Measurements from ENCODE around the gene RSPO3. TPM values are rescaled to one million over a fixed set of nuclear protein-coding genes. Genes with fewer than 3 reads are reported as not detected.

Gene RSPO3
- total RNA-seq, 1 donor from 2014 or later = 8.0 TPM

DNA sequence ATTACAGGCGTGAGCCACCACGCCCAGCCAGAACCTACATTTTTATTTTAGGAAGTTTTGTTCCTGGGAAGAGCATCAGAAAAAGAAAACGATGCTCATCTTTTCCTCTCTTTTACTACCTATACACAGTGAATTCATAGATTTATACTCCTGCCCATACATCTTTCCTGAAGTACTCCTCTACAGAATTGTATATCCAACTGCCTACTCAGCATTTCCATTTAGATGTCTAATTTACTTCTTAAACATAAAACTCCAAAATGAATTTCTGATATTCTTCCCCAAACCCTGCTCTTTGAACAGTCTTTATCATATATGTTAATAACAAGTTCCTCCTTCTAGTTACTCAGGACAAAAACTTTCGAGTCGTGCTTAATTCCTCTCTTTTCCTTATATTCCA, 39.8 kb upstream of the RSPO3 start:
- intact Hi-C loops (cut with DNase I) = no loop called here
- DNase-seq = no peak
- Histone ChIP-seq H3K27ac (no peak overlapping the region), H3K4me3 (no peak overlapping the region), H3K27me3 (ENCODE audit: low read depth) (no peaks in the 10 kb centered on the region), H3K9me3 (no peaks in the 10 kb centered on the region), H3K4me1 (no peaks in the 10 kb centered on the region), H3K36me3 (no peaks in the 10 kb centered on the region)
- no peak for ATAC-seq
- TF ChIP-seq, protein P1, sequence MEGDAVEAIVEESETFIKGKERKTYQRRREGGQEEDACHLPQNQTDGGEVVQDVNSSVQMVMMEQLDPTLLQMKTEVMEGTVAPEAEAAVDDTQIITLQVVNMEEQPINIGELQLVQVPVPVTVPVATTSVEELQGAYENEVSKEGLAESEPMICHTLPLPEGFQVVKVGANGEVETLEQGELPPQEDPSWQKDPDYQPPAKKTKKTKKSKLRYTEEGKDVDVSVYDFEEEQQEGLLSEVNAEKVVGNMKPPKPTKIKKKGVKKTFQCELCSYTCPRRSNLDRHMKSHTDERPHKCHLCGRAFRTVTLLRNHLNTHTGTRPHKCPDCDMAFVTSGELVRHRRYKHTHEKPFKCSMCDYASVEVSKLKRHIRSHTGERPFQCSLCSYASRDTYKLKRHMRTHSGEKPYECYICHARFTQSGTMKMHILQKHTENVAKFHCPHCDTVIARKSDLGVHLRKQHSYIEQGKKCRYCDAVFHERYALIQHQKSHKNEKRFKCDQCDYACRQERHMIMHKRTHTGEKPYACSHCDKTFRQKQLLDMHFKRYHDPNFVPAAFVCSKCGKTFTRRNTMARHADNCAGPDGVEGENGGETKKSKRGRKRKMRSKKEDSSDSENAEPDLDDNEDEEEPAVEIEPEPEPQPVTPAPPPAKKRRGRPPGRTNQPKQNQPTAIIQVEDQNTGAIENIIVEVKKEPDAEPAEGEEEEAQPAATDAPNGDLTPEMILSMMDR (IDR thresholded peaks at IDR 0.05) = no peak

DNA sequence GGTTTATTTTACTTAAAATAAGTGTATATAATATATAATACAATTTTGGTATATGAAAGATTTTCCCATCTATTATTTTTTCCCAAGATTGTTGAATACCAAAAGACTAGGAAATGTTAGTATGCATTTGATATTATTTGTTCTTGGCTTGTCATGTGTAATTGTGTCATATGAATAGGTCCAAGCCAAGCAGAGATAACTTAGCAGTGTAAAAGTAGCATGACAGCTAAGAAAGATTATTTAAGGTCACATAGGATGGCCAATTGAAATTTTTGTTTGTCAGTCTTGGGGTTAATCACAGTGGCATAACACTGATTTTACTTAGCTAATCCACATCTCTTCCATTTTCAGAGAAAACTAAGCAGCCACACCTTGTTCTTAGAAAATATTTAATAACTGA, 38.8 kb upstream of the RSPO3 start:
- Histone ChIP-seq H3K4me1 (no peaks in the 10 kb centered on the region), H3K9me3 (no peaks in the 10 kb centered on the region), H3K27me3 (ENCODE audit: low read depth) (no peaks in the 10 kb centered on the region), H3K4me3 (no peak overlapping the region), H3K36me3 (no peaks in the 10 kb centered on the region), H3K27ac (no peak overlapping the region)
- TF ChIP-seq, protein P1 (IDR thresholded peaks at IDR 0.05) = no peak
- intact Hi-C loops (cut with DNase I) = no loop called here
- ATAC-seq (no peak), DNase-seq (no peak)

DNA sequence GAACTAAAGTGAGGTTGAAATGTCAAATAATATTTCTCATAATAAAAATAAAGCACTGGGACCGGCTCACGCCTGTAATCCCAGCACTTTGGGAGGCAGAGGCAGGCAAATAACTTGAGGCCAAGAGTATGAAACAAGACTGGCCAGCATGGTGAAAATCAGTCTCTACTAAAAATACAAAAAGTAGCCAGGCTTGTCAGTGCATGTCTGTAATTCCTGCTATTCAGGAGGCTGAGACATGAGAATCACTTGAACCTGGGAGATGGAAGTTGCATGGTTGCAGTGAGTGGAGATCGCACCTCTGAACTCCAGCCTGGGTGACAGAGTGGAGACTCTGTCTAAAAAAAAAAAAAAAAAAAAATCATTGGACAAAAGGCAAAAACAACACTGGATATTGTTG, 38.4 kb upstream of the RSPO3 start:
- ATAC-seq (no peak), DNase-seq (no peak)
- intact Hi-C loops (cut with DNase I) = no loop called here
- Histone ChIP-seq H3K4me3 (no peak overlapping the region), H3K9me3 (no peaks in the 10 kb centered on the region), H3K27me3 (ENCODE audit: low read depth) (no peaks in the 10 kb centered on the region), H3K27ac (no peak overlapping the region), H3K4me1 (no peaks in the 10 kb centered on the region), H3K36me3 (no peaks in the 10 kb centered on the region)
- TF ChIP-seq, protein P1 (IDR thresholded peaks at IDR 0.05) = no peak

DNA sequence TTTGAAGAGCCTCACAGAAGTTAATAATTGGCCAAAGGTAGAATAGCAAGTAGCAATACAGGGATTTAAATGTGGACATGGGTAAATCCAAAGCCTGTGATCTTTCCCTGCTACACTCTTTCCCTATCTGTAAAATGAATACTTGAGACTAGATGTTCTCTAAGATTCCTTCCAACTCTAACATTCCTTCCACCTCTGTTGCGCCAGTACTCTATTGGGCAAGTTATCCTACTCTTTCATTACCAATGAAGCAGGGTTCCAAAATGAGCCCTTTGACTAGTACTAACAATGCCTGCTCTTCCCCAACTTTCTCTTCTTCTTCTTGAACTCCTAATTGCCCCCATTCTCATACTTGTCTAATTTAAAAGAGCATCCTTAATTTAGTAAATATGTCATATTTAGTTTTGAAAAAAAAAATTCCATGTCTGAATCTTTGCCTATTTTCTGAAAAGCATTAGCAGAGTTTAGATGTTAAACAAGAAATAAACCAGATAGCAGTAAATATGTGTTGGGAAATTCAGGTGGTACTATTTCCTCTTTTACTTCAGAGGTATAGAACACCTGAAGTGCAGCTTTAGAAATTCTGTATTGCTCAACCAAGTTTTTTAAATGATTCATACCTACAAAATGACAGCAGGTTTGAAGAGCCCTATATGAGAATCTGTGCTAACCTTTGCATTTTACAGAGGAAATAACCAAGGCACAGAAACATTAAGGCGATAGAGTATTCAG, 35.1 kb upstream of the RSPO3 start:
- H3K27me3 ChIP-seq (ENCODE audit: low read depth) = no peaks in the 10 kb centered on the region
- DNase-seq (no peak), ATAC-seq (no peak)
- TF ChIP-seq, protein P1 (IDR thresholded peaks at IDR 0.05) = no peak
- H3K36me3 ChIP-seq = no peaks in the 10 kb centered on the region
- H3K9me3 ChIP-seq = no peaks in the 10 kb centered on the region
- intact Hi-C loops (cut with DNase I) = no loop called here
- no peaks in the 10 kb centered on the region for H3K4me1 ChIP-seq
- no peak overlapping the region for H3K4me3 ChIP-seq
- H3K27ac ChIP-seq = no peak overlapping the region

DNA sequence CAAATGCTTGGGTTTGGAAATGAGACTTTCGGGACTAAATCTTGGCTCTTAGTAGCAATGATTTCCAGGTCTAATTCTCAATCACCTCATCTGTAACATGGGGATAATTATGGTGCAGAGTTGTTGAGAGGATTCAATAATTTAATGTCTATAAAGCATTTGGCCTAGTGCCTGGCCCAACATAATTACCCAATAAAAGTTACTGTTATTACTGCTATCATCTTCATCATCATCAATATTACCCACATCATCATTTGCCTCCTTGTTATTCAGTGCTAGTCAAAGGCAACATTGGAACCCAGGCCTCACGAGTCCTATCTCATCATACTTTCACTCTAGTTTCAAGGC, 34.5 kb upstream of the RSPO3 start:
- Histone ChIP-seq H3K9me3 (no peaks in the 10 kb centered on the region), H3K27ac (no peak overlapping the region), H3K4me3 (no peak overlapping the region), H3K4me1 (no peaks in the 10 kb centered on the region), H3K27me3 (ENCODE audit: low read depth) (no peaks in the 10 kb centered on the region), H3K36me3 (no peaks in the 10 kb centered on the region)
- ATAC-seq (no peak), DNase-seq (no peak)
- intact Hi-C loops (cut with DNase I) = no loop called here
- TF ChIP-seq, protein P1 (IDR thresholded peaks at IDR 0.05) = no peak

Measured in lower lobe of right lung (tissue), 2 donors.